Natural killer cell (primary cell): ENCODE data around the gene SLC39A1. TPM values are rescaled to one million over a fixed set of nuclear protein-coding genes. Genes with fewer than 3 reads are reported as not detected.
A peak's percentile ranks its signal among the peaks of the same experiment; 100 is the strongest.
"Not testable (repeated sequence)": the region's sequence is repeated elsewhere in the genome, so short reads cannot be mapped to it uniquely, and the experiment has no call there.

Experiments
- ATAC-seq, 3 donors: fragments of 150-1000 bp in 2 of 3; fragments of 200-7000 bp in 1 of 3; cut with Tn5 transposase; 1 replicate in 1 of 3; 2 replicates in 2 of 3; pipeline ENCODE4 v1.10.0; 2021; ENCODE audit warnings: mild to moderate bottlenecking in 2 of 3, moderate library complexity in 2 of 3
- DNase-seq, 2 donors: peaks; one replicate each; pipeline versions ENCODE4 v3.0.0 to v3.0.0-alpha.2; 2013 to 2021; ENCODE audit warnings: mixed read lengths in 1 of 2
- H3K27ac ChIP-seq: one replicate; pipeline ENCODE4 v1.5.1; 2013; ENCODE audit warnings: mild to moderate bottlenecking, low read length
- H3K27me3 ChIP-seq: one replicate; pipeline ENCODE4 v1.6.1; 2013; ENCODE audit warnings: low read length; ENCODE audit not compliant: control insufficient read depth, insufficient read depth
- H3K36me3 ChIP-seq: one replicate; pipeline ENCODE4 v1.6.1; 2013; ENCODE audit warnings: low read length; ENCODE audit not compliant: control insufficient read depth, insufficient read depth
- H3K4me1 ChIP-seq: one replicate; pipeline ENCODE4 v1.6.1; 2013; ENCODE audit warnings: low read length; ENCODE audit not compliant: control insufficient read depth, insufficient read depth
- H3K4me3 ChIP-seq: one replicate; pipeline ENCODE4 v1.5.1; 2013; ENCODE audit warnings: low read length
- H3K9me3 ChIP-seq: one replicate; pipeline ENCODE4 v1.6.1; 2013; ENCODE audit warnings: low read length; ENCODE audit not compliant: control insufficient read depth, insufficient read depth
- H3K27ac Mint-ChIP-seq, 2 donors: one replicate each; pipeline ENCODE4 v1.8.0; 2022; ENCODE audit warnings: mild to moderate bottlenecking in 2 of 2, mixed read lengths in 2 of 2, moderate library complexity in 1 of 2
- H3K27me3 Mint-ChIP-seq, 2 donors: one replicate each; pipeline ENCODE4 v1.8.0; 2022; ENCODE audit warnings: low read depth in 2 of 2, mixed read lengths in 2 of 2
- H3K36me3 Mint-ChIP-seq: one replicate; pipeline ENCODE4 v1.8.0; 2022; ENCODE audit warnings: mixed read lengths
- H3K4me1 Mint-ChIP-seq, 2 donors: one replicate each; pipeline ENCODE4 v1.8.0; 2022; ENCODE audit warnings: mixed read lengths in 2 of 2
- H3K4me3 Mint-ChIP-seq: one replicate; pipeline ENCODE4 v1.8.0; 2022; ENCODE audit warnings: mild to moderate bottlenecking, moderate library complexity, mixed read lengths
- H3K9me3 Mint-ChIP-seq, 2 donors: one replicate each; pipeline ENCODE4 v1.8.0; 2022; ENCODE audit warnings: mixed read lengths in 2 of 2
- WGBS: methylation state at CpG from one replicate; pipeline ENCODE4 v1.1.7; 2013; ENCODE audit warnings: missing lambda C conversion rate; ENCODE audit not compliant: insufficient coverage; 5-methylcytosine and 5-hydroxymethylcytosine counted together
- intact Hi-C: fragments of 100-400 bp; cut with micrococcal nuclease; formaldehyde crosslinking; loops from one replicate; pipeline ENCODE4 v1.14.2; 2022
- total RNA-seq, 4 donors: library from RNA; stranded (reverse); fragments of 120-200 nt in 1 of 4; gene quantifications; one replicate each; pipeline versions ENCODE4 v1.2.3 to v1.2.4, GENCODE V29; 2013 to 2022
- TF ChIP-seq, protein P1 (sequence below): fragments of 200-600 bp; IDR thresholded peaks from one replicate; pipeline ENCODE4 v1.8.0; 2022; ENCODE audit warnings: antibody characterized with exemption

The SLC39A1 gene
- total RNA-seq, 3 donors from 2014 or later (not counting 1 experiment from before 2014, with no cell fraction given): 20.7 to 21.5 (median 21.2) TPM

DNA sequence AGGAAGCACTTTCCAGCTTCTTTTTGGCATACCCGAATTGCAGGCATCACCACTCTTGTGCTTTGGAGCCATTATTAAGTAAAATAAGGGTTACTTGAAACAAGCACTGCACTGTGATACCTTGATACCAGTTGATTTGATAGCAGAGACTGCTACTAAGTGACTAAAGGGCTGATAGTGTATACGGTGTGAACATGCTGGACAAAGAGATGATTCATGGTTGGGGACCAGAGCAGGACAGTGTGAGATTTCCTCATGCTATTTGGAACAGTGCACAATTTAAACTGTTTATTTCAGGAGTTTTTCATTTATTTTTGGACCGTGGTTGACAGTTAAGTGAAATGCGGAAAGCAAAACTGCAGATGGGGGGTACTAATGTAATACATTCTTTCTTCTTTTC lies 37.1 kb upstream of the SLC39A1 start:
- peaks cover 2 to 4% of the 10 kb centered on the region in 2 donors for H3K4me1 Mint-ChIP-seq
- intact Hi-C loops: no loop called here
- peaks cover 4% of the 10 kb centered on the region for H3K36me3 ChIP-seq
- 90% methylated on average over 2 of the region's 4 CpGs for WGBS
- no peak for DNase-seq
- no peak overlapping the region for H3K4me3 ChIP-seq
- H3K4me1 ChIP-seq: no peaks in the 10 kb centered on the region
- H3K9me3 Mint-ChIP-seq: no peaks in the 10 kb centered on the region
- no peaks in the 10 kb centered on the region for H3K9me3 ChIP-seq
- H3K27me3 Mint-ChIP-seq: no peaks in the 10 kb centered on the region
- peaks cover 5% of the 10 kb centered on the region for H3K36me3 Mint-ChIP-seq
- TF ChIP-seq, protein P1, sequence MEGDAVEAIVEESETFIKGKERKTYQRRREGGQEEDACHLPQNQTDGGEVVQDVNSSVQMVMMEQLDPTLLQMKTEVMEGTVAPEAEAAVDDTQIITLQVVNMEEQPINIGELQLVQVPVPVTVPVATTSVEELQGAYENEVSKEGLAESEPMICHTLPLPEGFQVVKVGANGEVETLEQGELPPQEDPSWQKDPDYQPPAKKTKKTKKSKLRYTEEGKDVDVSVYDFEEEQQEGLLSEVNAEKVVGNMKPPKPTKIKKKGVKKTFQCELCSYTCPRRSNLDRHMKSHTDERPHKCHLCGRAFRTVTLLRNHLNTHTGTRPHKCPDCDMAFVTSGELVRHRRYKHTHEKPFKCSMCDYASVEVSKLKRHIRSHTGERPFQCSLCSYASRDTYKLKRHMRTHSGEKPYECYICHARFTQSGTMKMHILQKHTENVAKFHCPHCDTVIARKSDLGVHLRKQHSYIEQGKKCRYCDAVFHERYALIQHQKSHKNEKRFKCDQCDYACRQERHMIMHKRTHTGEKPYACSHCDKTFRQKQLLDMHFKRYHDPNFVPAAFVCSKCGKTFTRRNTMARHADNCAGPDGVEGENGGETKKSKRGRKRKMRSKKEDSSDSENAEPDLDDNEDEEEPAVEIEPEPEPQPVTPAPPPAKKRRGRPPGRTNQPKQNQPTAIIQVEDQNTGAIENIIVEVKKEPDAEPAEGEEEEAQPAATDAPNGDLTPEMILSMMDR: no peak
- no peak for ATAC-seq
- H3K27ac Mint-ChIP-seq: no peak overlapping the region
- H3K4me3 Mint-ChIP-seq: no peak overlapping the region
- no peaks in the 10 kb centered on the region for H3K27me3 ChIP-seq
- no peak overlapping the region for H3K27ac ChIP-seq

DNA sequence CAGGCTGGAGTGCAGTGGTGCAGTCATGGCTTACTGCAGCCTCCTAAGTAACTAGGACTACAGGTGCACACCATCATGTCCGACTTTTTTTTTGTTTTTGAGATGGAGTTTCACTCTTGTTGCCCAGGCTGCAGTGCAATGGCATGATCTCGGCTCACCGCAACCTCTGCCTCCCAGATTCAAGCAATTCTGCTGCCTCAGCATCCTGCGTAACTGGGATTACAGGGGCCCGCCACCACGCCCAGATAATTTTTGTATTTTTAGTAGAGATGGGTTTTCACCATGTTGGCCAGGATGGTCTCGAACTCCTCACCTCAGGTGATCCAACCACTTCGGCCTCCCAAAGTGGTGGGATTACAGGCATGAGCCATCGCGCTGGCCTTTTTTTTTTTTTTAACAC lies 33.5 kb upstream of the SLC39A1 start:
- ATAC-seq, H3K9me3 Mint-ChIP-seq, DNase-seq, intact Hi-C loops, H3K4me3 Mint-ChIP-seq, H3K9me3 ChIP-seq, H3K27ac ChIP-seq, H3K27me3 Mint-ChIP-seq, H3K27ac Mint-ChIP-seq, H3K27me3 ChIP-seq, H3K4me3 ChIP-seq: not testable (repeated sequence)
- Mint-ChIP-seq H3K4me1 (peaks cover 15% of the 10 kb centered on the region in 2 donors), H3K36me3 (peaks cover 17% of the 10 kb centered on the region)
- 94% methylated on average over 8 of the region's 10 CpGs for WGBS
- Histone ChIP-seq H3K4me1 (peaks cover 17% of the 10 kb centered on the region), H3K36me3 (peaks cover 28% of the 10 kb centered on the region)

- DNase-seq (no peak), ATAC-seq (no peak)
- peak overlapping the region; percentile 70 to 77 for H3K27ac Mint-ChIP-seq
- TF ChIP-seq, protein P1: no peak
- no peaks in the 10 kb centered on the region for H3K9me3 Mint-ChIP-seq
- intact Hi-C loops: no loop called here
- Histone ChIP-seq H3K4me3 (no peak overlapping the region), H3K36me3 (peaks cover 30% of the 10 kb centered on the region), H3K9me3 (no peaks in the 10 kb centered on the region), H3K27me3 (no peaks in the 10 kb centered on the region), H3K4me1 (peaks cover 25% of the 10 kb centered on the region), H3K27ac (no peak overlapping the region)
- peak overlapping the region; percentile 26 for H3K4me3 Mint-ChIP-seq
- peaks cover 27 to 28% of the 10 kb centered on the region in 2 donors for H3K4me1 Mint-ChIP-seq
- 97% methylated on average over 11 of the region's 11 CpGs for WGBS
- peaks cover 24% of the 10 kb centered on the region for H3K36me3 Mint-ChIP-seq
- H3K27me3 Mint-ChIP-seq: no peaks in the 10 kb centered on the region
Measured at GRCh38 chr1:153995640-153996039, 32.3 kb upstream of the SLC39A1 start.

DNA sequence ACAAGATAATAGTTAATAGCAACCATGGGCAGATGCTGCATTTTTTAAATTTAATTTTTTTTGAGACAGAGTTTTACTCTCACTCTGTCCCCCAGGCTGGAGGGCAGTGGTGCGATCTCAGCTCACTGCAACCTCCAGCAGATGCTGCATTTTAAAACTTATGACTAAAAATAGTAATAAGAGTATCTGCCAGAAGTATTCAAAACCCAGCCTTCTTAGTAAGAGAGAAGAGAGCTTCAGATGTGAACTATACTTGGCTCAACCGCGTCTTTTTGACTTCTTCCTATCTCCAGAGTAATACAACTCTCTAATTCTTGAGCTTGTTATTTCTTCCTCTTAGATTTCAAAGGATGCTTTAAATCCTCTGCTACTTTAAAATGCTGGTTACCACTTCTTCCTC lies 31.9 kb upstream of the SLC39A1 start:
- TF ChIP-seq, protein P1: no peak
- H3K27me3 Mint-ChIP-seq: no peaks in the 10 kb centered on the region
- no peak for ATAC-seq
- H3K27ac Mint-ChIP-seq: peak overlapping the region; percentile 70 to 77
- H3K4me1 Mint-ChIP-seq: peaks cover 32% of the 10 kb centered on the region in 2 donors
- no peaks in the 10 kb centered on the region for H3K9me3 Mint-ChIP-seq
- Histone ChIP-seq H3K36me3 (peaks cover 30% of the 10 kb centered on the region), H3K27me3 (no peaks in the 10 kb centered on the region), H3K27ac (no peak overlapping the region), H3K4me3 (no peak overlapping the region), H3K4me1 (peaks cover 28% of the 10 kb centered on the region), H3K9me3 (no peaks in the 10 kb centered on the region)
- no peak for DNase-seq
- H3K36me3 Mint-ChIP-seq: peaks cover 24% of the 10 kb centered on the region
- 100% methylated on average over 2 of the region's 3 CpGs for WGBS
- intact Hi-C loops: no loop called here
- H3K4me3 Mint-ChIP-seq: peak overlapping the region; percentile 26
